Breast epithelium (tissue), 3 donors: Measurements from ENCODE around the gene IDH3B.

Experiments used
- POLR2AphosphoS5 ChIP-seq, 3 donors: sonication (generic); formaldehyde crosslinking; IDR thresholded peaks; one replicate each; pipeline ENCODE4 v1.6.1; 2017; ENCODE audit warnings: antibody characterized with exemption in 3 of 3
- TF ChIP-seq, protein P1 (sequence below), 3 donors: fragments of 450-650 bp; IDR thresholded peaks; one replicate each; pipeline ENCODE4 v1.5.1; 2016 to 2017; ENCODE audit warnings: antibody characterized with exemption in 3 of 3, mild to moderate bottlenecking in 3 of 3, moderate library complexity in 3 of 3

DNA sequence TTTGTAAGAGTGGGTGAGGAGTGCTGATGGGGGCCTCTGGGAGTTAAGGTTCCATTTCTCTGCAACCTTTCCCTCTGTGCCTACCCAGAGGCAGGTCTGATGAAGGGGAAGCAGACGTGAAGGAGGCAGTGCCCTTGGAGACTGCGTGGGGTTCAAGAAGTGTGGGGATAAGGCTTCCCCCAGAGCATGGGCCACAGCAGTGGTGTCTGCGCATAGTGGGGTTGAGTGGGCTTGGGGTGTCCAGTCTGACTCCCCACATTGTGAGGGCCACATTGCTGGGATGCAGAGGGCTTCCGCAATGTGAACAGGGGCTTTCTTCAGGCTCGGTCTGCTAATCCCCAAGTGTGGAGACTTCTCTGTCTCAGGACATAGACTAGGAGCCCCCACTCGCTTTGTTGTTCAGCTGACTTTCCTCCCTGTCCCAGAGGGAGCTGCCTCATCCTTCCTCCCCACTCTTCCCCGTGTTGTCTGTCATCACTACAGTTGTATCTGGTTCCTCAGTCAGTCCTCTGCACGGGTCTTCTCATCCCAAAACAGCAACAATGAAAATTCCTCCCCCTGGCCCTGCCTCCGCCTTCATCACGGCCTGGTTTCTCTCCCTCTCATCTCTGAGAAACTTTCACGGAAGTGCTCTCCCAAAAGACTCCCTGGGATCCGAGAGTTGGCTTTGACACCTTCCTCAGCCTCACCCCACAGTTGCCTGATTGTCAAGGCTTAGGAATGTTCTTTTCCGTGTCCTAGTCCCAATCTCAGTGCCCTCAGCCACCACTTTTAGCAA, 31.4 kb upstream of the IDH3B start:
- TF ChIP-seq, protein P1, sequence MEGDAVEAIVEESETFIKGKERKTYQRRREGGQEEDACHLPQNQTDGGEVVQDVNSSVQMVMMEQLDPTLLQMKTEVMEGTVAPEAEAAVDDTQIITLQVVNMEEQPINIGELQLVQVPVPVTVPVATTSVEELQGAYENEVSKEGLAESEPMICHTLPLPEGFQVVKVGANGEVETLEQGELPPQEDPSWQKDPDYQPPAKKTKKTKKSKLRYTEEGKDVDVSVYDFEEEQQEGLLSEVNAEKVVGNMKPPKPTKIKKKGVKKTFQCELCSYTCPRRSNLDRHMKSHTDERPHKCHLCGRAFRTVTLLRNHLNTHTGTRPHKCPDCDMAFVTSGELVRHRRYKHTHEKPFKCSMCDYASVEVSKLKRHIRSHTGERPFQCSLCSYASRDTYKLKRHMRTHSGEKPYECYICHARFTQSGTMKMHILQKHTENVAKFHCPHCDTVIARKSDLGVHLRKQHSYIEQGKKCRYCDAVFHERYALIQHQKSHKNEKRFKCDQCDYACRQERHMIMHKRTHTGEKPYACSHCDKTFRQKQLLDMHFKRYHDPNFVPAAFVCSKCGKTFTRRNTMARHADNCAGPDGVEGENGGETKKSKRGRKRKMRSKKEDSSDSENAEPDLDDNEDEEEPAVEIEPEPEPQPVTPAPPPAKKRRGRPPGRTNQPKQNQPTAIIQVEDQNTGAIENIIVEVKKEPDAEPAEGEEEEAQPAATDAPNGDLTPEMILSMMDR (IDR thresholded peaks at IDR 0.05): no peak
- TF ChIP-seq POLR2AphosphoS5 (IDR thresholded peaks at IDR 0.05): no peak
